B cell (primary cell): Measurements from ENCODE around the gene CCPG1.

Source experiments
- CTCF ChIP-seq: fragments of 200-600 bp; IDR thresholded peaks from one replicate; pipeline ENCODE4 v1.8.0; 2022; ENCODE audit warnings: antibody characterized with exemption, mild to moderate bottlenecking
- EZH2 ChIP-seq: IDR thresholded peaks from 2 replicates; pipeline ENCODE4 v1.6.1; 2012; ENCODE audit warnings: borderline replicate concordance, low read depth, mild to moderate bottlenecking, moderate library complexity, low read length; ENCODE audit not compliant: insufficient read depth, poor library complexity, severe bottlenecking

- TF ChIP-seq EZH2 (no peak), CTCF (no peak)
Observed at GRCh38 chr15:55420171-55420866, 12.2 kb upstream of the CCPG1 start.
